ENCODE results near the gene RPL13A. TPM values are rescaled to one million over a fixed set of nuclear protein-coding genes. Genes with fewer than 3 reads are reported as not detected.

The RPL13A gene
- total and polyA plus RNA-seq, 2 of the 13 experiments (the other 11 are each of a cell fraction or from before 2014, with no cell fraction given), result 2,601 to 3,407 TPM

DNA sequence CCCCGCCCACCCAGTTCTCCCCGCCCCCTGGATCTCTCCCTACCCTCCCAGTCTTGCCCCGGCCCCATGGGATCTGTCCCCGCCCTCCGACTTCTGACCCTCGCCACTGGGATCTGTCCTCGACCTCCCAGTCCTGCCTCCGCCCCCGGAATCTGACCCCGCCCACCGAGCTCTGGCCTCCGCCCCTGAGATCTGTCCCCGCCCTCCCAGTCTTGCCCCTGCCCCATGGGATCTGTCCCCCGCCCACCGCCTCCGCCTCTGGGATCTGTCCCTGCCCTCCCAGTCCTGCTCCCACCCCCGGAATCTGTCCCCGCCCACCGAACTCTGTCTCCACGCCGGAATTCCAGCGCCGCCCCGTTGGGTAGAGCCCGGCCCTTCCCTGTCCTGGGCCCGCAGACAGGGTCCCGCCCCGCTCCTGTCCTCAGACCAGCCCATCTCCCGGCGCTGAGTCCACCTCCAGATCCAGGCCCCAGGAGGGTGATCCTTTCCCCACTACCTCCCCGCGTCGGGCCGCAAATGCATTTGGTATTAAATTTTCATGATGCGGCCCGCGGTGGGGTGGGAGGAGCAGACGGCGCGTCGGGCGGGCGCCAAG is 44.5 kb upstream of the RPL13A start (continued):
- no peak for TF ChIP-seq RERE (CRISPR knock-in tag; IDR thresholded peaks at IDR 0.05; ENCODE audit: low read depth)
- no peak for TF ChIP-seq ZNF672 (CRISPR knock-in tag; IDR thresholded peaks at IDR 0.05)
- no peak for TF ChIP-seq ATRX (CRISPR knock-in tag; IDR thresholded peaks at IDR 0.05; ENCODE audit: borderline replicate concordance)
- no peak for TF ChIP-seq SOX6 (IDR thresholded peaks at IDR 0.05)
- TF ChIP-seq SOX6 (CRISPR knock-in tag; IDR thresholded peaks at IDR 0.05), result no peak
- TF ChIP-seq RFX5 (IDR thresholded peaks at IDR 0.05; ENCODE audit: low read depth, low read length), result no peak
- TF ChIP-seq CREB1 (IDR thresholded peaks at IDR 0.05), result no peak
- TF ChIP-seq CREB1 (CRISPR knock-in tag; IDR thresholded peaks at IDR 0.05), result no peak
- TF ChIP-seq SNAPC2 (CRISPR knock-in tag; IDR thresholded peaks at IDR 0.05), result no peak
- TF ChIP-seq MZF1 (CRISPR knock-in tag; IDR thresholded peaks at IDR 0.05; ENCODE audit: borderline replicate concordance), result no peak
- TF ChIP-seq SETDB1 (CRISPR knock-in tag; IDR thresholded peaks at IDR 0.05; ENCODE audit: borderline replicate concordance), result no peak
- TF ChIP-seq POLR2G (IDR thresholded peaks at IDR 0.05; ENCODE audit: low read depth, low read length), result peak; percentile 59; the same call in 1 of the 2 replicates
- TF ChIP-seq, protein P1, sequence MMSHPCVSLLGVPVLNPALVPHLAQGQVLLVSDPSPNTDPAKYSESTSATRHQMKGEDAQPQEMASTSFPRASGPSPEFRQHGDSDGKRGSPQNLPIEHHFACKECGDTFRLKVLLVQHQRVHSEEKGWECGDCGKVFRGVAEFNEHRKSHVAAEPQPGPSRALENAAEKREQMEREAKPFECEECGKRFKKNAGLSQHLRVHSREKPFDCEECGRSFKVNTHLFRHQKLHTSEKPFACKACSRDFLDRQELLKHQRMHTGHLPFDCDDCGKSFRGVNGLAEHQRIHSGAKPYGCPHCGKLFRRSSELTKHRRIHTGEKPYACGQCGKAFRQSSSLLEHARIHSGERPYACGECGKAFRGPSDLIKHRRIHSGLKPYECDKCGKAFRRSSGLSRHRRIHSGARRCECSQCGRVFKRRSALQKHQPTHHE (CRISPR knock-in tag; IDR thresholded peaks at IDR 0.05; ENCODE audit: borderline replicate concordance), result no peak
- TF ChIP-seq ZNF430 (CRISPR knock-in tag; IDR thresholded peaks at IDR 0.05), result peak; percentile 79; the same call in 1 of the 2 replicates
- TF ChIP-seq, protein P2, sequence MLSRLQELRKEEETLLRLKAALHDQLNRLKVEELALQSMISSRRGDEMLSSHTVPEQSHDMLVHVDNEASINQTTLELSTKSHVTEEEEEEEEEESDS (CRISPR knock-in tag; IDR thresholded peaks at IDR 0.05; ENCODE audit: borderline replicate concordance), result no peak
- TF ChIP-seq HMGA1 (CRISPR knock-in tag; conservative IDR thresholded peaks at IDR 0.05), result no peak
- TF ChIP-seq ZBTB3 (CRISPR knock-in tag; IDR thresholded peaks at IDR 0.05; ENCODE audit: borderline replicate concordance, low read depth), result 0 out of 2 replicates have a peak, but pooled peaks have one; percentile 42
- TF ChIP-seq SP5 (CRISPR knock-in tag; IDR thresholded peaks at IDR 0.05; ENCODE audit: borderline replicate concordance, low read depth), result peak; percentile 47; the same call in 1 of the 2 replicates
- peak; percentile 96; the same call in 1 of the 2 replicates for TF ChIP-seq HES4 (CRISPR knock-in tag; IDR thresholded peaks at IDR 0.05; ENCODE audit: borderline replicate concordance)
- TF ChIP-seq ATM (IDR thresholded peaks at IDR 0.05; ENCODE audit: borderline replicate concordance), result no peak
- TF ChIP-seq ATF7-NPFF (CRISPR knock-in tag; IDR thresholded peaks at IDR 0.05; ENCODE audit: low read depth), result no peak
- TF ChIP-seq, protein P3, sequence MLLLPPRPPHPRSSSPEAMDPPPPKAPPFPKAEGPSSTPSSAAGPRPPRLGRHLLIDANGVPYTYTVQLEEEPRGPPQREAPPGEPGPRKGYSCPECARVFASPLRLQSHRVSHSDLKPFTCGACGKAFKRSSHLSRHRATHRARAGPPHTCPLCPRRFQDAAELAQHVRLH (CRISPR knock-in tag; IDR thresholded peaks at IDR 0.05; ENCODE audit: borderline replicate concordance, low read depth), result no peak
- TF ChIP-seq ZNF788 (CRISPR knock-in tag; IDR thresholded peaks at IDR 0.05; ENCODE audit: borderline replicate concordance), result no peak
- no peak for TF ChIP-seq NRL (CRISPR knock-in tag; IDR thresholded peaks at IDR 0.05; ENCODE audit: borderline replicate concordance)

Measured in HepG2 (cell line).